Measurements from ENCODE around the gene SKOR2.

Gene SKOR2

DNA sequence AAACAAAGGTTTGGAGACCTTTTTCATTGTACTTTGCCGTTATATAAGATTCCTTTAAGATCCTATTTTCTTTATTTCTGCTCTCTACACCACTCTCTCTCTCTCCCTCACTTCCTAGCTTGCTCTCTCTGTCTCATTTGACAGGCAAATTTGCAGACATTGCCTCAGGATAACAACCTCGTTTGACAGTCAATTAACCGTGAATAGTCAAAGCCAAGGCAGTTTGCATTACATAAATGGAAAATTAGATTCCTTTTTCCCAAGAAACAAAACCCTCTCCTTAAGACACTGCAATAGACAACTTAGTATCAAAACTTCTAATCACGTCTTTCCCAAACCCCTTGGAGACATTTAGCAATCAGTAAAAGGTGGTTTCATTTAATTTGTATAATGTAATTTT, 7.4 kb downstream of the SKOR2 start:
- no peak for DNase-seq (ENCODE audit: low spot score)
- in situ Hi-C loops (cut with MboI; ENCODE audit: low pct_unique_long_range_greater_than_20kb, low sequenced_read_pairs, unreplicated experiment) = no loop called here
- TF ChIP-seq CTCF (IDR thresholded peaks at IDR 0.05; ENCODE audit: extremely low read depth, insufficient read depth, missing control alignments) = no peak

GRCh38 chr18:47235096-47235495, 16.4 kb downstream of the SKOR2 start:
- no peak for DNase-seq (ENCODE audit: low spot score)
- no peak for TF ChIP-seq CTCF (IDR thresholded peaks at IDR 0.05; ENCODE audit: extremely low read depth, insufficient read depth, missing control alignments)
- in situ Hi-C loops (cut with MboI; ENCODE audit: low pct_unique_long_range_greater_than_20kb, low sequenced_read_pairs, unreplicated experiment) = no loop called here

- in situ Hi-C loops (cut with MboI; ENCODE audit: low pct_unique_long_range_greater_than_20kb, low sequenced_read_pairs, unreplicated experiment) = no loop called here
- TF ChIP-seq CTCF (IDR thresholded peaks at IDR 0.05; ENCODE audit: extremely low read depth, insufficient read depth, missing control alignments) = no peak
- DNase-seq (ENCODE audit: low spot score) = no peak
Observed at GRCh38 chr18:47226660-47227059, 24.8 kb downstream of the SKOR2 start.

- TF ChIP-seq CTCF (IDR thresholded peaks at IDR 0.05; ENCODE audit: extremely low read depth, insufficient read depth, missing control alignments) = peak; percentile 59
- peak; percentile 29 for DNase-seq (ENCODE audit: low spot score)
- in situ Hi-C loops (cut with MboI; ENCODE audit: low pct_unique_long_range_greater_than_20kb, low sequenced_read_pairs, unreplicated experiment) = loop anchor here (25.0 kb wide), 1 partner anchor 547 kb away; no protein-coding TSS in a partner anchor
Observed at GRCh38 chr18:47215554-47216138, 35.8 kb downstream of the SKOR2 start.

- in situ Hi-C loops (cut with MboI; ENCODE audit: low pct_unique_long_range_greater_than_20kb, low sequenced_read_pairs, unreplicated experiment) = loop anchor here (25.0 kb wide), 1 partner anchor 553 kb away; no protein-coding TSS in a partner anchor
- no peak for TF ChIP-seq CTCF (IDR thresholded peaks at IDR 0.05; ENCODE audit: extremely low read depth, insufficient read depth, missing control alignments)
- no peak for DNase-seq (ENCODE audit: low spot score)
Observed at GRCh38 chr18:47209171-47209570, 42.3 kb downstream of the SKOR2 start.

DNA sequence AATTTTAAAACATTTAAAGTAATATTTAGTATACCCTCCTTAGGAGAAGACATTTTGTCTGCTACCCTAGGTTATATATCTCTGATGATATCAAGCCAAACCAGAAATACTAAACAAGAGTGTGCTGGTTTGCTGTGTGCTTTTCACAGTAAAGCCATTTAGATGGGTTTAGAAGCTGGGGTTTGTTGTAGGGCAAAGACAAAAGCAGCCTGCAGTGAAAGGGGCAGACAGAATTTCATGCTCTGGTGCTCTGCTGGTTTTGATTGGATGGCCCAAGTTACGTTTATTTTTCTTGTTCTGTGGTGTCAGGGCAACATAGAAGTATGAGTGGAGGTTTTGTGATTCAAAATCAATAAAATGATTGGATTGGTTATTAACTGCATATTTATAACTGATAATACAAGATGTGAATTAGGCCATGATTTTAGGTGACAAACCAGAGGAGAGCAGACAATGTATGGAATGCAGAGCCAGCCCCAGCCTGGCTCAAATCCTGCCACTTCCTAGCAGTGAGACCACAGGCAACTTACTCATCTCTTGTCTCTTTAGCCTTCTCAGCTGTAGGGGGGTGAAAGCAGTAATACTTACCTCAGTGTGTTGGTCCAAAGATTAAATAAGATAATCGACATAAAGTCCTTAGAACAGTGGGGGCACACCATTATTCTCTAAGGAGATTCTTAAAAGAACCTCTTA, 44.4 kb downstream of the SKOR2 start:
- no peak for DNase-seq (ENCODE audit: low spot score)
- no peak for TF ChIP-seq CTCF (IDR thresholded peaks at IDR 0.05; ENCODE audit: extremely low read depth, insufficient read depth, missing control alignments)
- in situ Hi-C loops (cut with MboI; ENCODE audit: low pct_unique_long_range_greater_than_20kb, low sequenced_read_pairs, unreplicated experiment) = loop anchor here (25.0 kb wide), 1 partner anchor 555 kb away; no protein-coding TSS in a partner anchor
